Glutamatergic neuron (in vitro differentiated cells): ENCODE measurements around the gene EMID1. TPM values are rescaled to one million over a fixed set of nuclear protein-coding genes. Genes with fewer than 3 reads are reported as not detected.
A peak's percentile ranks its signal among the peaks of the same experiment; 100 is the strongest.
"Not testable (repeated sequence)": the region's sequence is repeated elsewhere in the genome, so short reads cannot be mapped to it uniquely, and the experiment has no call there.

Experiments used
- DNase-seq: peaks from one replicate; pipeline ENCODE4 v3.0.0; 2022
- H3K27ac Mint-ChIP-seq: one replicate; pipeline ENCODE4 v1.8.0; 2020; ENCODE audit warnings: mild to moderate bottlenecking, mixed read lengths, inconsistent platforms; ENCODE audit not compliant: unreplicated experiment
- H3K27me3 Mint-ChIP-seq: one replicate; pipeline ENCODE4 v1.8.0; 2020; ENCODE audit warnings: mild to moderate bottlenecking, moderate library complexity, mixed read lengths, inconsistent platforms; ENCODE audit not compliant: unreplicated experiment
- H3K36me3 Mint-ChIP-seq: one replicate; pipeline ENCODE4 v1.8.0; 2020; ENCODE audit warnings: mild to moderate bottlenecking, mixed read lengths, inconsistent platforms; ENCODE audit not compliant: unreplicated experiment
- H3K4me1 Mint-ChIP-seq: one replicate; pipeline ENCODE4 v1.8.0; 2020; ENCODE audit warnings: mild to moderate bottlenecking, low read depth, mixed read lengths, inconsistent platforms; ENCODE audit not compliant: unreplicated experiment
- H3K4me3 Mint-ChIP-seq: one replicate; pipeline ENCODE4 v1.8.0; 2020; ENCODE audit warnings: mild to moderate bottlenecking, mixed read lengths, inconsistent platforms; ENCODE audit not compliant: unreplicated experiment
- H3K9me3 Mint-ChIP-seq: one replicate; pipeline ENCODE4 v1.8.0; 2020; ENCODE audit warnings: mild to moderate bottlenecking, moderate library complexity, mixed read lengths, inconsistent platforms; ENCODE audit not compliant: unreplicated experiment
- total RNA-seq: library from RNA; stranded (reverse); fragmentation: NEBNext Ultra II Directional; extraction: Animal tissue kit (Norgen Biotek cat#: 25700); gene quantifications from one replicate; pipeline ENCODE4 v1.2.1, GENCODE V29; 2021; ENCODE audit not compliant: unreplicated experiment
- TF ChIP-seq, protein P1 (sequence below): fragments of 200-600 bp; sonication (generic); IDR thresholded peaks from one replicate; pipeline ENCODE4 v1.5.0; 2021; ENCODE audit not compliant: partially characterized antibody, unreplicated experiment

EMID1 gene
- total RNA-seq, 1 donor from 2014 or later = 0.76 TPM

DNA sequence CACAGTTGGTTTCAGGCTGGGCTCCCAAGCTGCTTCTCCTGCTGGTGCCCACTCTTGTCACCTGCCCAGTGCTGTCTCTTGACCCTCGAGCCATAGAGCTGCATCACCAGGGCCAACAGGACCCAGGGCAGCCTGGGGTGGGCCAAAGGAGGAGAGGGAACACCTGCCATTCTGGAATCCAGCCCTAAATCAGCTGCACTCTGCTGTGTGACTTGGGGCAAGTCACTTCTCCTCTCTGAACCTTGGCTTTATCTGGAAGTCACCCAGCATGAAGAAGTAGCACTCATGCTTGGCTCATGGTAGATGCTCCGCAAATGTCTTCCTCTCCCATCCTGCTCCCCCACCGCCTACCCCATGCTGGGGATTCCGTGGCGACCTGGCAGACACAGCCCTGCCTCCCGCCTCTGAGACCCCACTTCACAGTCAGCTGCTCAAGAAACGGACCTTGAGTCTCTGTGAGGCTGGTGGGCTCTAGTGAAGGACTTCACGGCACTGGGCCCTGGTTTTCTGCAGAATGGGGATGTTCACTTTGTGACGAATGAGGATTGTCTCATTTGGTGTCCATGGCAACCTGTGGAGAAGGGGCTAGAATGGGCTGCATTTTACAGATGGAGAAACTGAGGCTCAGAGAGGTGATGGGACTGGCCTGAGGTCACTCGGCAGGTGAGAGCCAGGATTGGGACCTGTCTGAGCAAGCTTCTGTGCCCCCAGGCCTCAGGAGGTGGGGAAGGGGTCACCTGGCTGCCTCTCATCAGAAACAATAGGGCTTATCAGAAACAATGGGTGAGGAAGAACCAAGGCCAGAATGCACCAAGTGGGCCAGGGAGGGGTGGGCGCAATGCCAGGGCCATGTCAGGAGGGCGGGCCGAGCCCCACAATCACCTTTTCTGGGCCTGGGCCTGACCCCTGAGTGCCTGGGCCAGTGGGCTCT is 12.4 kb downstream of the EMID1 start:
- Mint-ChIP-seq H3K27me3 (peaks cover 7% of the 10 kb centered on the region), H3K27ac (no peak overlapping the region)

DNA sequence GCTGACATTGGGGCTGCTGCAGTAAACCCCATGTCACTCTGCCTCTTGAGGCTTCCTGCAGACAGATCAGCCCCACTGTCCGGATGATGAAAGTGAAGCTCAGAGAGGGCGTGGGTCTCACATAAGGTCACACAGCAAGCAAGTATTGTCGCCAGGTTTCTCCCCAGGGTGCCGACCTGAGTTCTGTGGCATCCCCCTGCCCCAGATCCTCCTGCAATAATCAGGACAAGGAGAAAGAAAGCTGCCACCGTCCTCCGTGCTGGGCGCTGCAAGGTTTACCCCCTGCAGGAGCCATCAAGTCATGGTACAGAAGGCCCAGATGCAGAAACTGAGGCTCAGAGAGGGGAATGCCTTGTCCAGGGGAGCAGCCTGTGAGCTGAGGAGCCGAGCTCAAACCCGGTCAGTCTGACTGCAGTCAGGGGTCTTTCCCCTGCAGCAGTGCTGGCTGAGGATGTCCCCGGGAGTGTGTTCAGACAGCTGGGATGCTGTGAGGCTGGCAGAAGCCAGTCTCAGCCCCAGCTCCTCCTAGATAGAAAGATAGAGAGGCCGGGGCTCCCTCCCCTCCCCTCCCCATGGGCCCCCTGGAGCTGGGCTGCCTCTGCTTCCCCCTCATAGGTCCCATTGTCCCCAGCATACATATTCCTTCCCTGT is 13.2 kb downstream of the EMID1 start:
- Mint-ChIP-seq H3K4me1 (no peaks in the 10 kb centered on the region), H3K27me3 (peaks cover 7% of the 10 kb centered on the region), H3K27ac (no peak overlapping the region)

More for the DNA sequence above, 12.4 kb downstream of the EMID1 start:
- TF ChIP-seq, protein P1, sequence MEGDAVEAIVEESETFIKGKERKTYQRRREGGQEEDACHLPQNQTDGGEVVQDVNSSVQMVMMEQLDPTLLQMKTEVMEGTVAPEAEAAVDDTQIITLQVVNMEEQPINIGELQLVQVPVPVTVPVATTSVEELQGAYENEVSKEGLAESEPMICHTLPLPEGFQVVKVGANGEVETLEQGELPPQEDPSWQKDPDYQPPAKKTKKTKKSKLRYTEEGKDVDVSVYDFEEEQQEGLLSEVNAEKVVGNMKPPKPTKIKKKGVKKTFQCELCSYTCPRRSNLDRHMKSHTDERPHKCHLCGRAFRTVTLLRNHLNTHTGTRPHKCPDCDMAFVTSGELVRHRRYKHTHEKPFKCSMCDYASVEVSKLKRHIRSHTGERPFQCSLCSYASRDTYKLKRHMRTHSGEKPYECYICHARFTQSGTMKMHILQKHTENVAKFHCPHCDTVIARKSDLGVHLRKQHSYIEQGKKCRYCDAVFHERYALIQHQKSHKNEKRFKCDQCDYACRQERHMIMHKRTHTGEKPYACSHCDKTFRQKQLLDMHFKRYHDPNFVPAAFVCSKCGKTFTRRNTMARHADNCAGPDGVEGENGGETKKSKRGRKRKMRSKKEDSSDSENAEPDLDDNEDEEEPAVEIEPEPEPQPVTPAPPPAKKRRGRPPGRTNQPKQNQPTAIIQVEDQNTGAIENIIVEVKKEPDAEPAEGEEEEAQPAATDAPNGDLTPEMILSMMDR = no peak
- H3K4me1 Mint-ChIP-seq = no peaks in the 10 kb centered on the region
- H3K4me3 Mint-ChIP-seq = no peak overlapping the region
- peak; percentile 8 for DNase-seq
- no peaks in the 10 kb centered on the region for H3K36me3 Mint-ChIP-seq
- H3K9me3 Mint-ChIP-seq = peaks cover 2% of the 10 kb centered on the region

DNA sequence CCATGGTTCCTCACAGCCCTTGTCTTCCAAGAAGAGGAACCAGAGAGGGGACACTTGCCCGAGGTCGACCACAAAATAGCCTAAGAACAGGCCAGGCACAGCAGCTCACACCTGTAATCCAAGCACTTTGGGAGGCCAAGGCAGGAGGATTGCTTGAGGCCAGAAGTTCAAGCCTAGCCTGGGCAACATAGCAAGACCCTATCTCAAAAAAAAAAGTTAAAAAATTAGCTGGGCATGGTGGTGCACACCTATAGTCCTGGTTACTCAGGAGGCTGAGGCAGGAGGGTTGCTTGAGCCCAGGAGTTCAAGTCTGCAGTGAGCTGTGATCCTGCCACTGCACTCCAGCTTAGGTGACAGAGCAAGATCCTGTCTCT is 13.7 kb downstream of the EMID1 start:
- not testable (repeated sequence) for H3K9me3 Mint-ChIP-seq, H3K27ac Mint-ChIP-seq, DNase-seq, H3K4me3 Mint-ChIP-seq, H3K27me3 Mint-ChIP-seq, H3K4me1 Mint-ChIP-seq, H3K36me3 Mint-ChIP-seq

More for the DNA sequence above, 13.2 kb downstream of the EMID1 start:
- H3K36me3 Mint-ChIP-seq = no peaks in the 10 kb centered on the region
- TF ChIP-seq, protein P1 = no peak
- peaks cover 2% of the 10 kb centered on the region for H3K9me3 Mint-ChIP-seq
- H3K4me3 Mint-ChIP-seq = no peak overlapping the region
- DNase-seq = peak; percentile 12

DNA sequence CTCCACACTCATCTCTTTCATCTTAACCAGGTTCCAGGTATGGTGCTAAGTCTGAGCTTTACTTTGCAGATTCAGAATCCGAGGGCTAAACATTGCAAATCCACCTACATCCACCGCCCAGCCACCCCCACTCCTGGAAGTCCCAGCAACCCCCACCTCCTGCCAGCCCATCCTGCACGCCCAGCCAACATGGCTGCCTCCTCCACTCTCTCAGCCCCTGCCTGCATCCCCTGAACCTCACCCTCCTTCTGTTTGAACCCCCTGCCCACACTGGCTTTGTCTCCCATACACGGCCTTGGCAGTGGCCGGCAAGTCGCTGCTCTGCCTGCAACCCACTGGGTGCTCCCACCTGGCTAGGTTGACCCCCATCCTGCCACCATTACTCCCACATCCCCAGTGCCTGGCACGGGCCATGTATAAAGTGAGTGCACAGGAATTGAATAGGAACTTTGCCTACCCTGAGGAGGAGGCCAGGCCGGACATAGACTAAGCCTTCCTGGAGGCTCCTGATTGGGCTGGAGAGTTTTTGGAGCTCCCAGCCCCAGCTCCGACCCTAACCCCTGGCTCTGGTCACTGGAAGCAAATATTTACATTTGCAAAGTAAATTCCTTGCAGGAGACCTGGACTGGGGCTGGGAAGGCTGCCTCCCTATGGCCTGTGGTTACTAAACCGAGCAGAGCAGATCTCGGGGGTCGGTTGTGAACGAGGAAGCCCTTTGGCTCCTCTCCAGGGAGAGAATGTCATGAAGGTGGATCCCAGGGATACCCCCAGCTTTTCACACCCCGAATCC is 14.4 kb downstream of the EMID1 start:
- DNase-seq = peak; percentile 5
- Mint-ChIP-seq H3K27ac (no peak overlapping the region), H3K27me3 (peaks cover 2% of the 10 kb centered on the region), H3K4me3 (no peak overlapping the region), H3K9me3 (no peaks in the 10 kb centered on the region), H3K36me3 (no peaks in the 10 kb centered on the region), H3K4me1 (no peaks in the 10 kb centered on the region)
- TF ChIP-seq, protein P1 = no peak

DNA sequence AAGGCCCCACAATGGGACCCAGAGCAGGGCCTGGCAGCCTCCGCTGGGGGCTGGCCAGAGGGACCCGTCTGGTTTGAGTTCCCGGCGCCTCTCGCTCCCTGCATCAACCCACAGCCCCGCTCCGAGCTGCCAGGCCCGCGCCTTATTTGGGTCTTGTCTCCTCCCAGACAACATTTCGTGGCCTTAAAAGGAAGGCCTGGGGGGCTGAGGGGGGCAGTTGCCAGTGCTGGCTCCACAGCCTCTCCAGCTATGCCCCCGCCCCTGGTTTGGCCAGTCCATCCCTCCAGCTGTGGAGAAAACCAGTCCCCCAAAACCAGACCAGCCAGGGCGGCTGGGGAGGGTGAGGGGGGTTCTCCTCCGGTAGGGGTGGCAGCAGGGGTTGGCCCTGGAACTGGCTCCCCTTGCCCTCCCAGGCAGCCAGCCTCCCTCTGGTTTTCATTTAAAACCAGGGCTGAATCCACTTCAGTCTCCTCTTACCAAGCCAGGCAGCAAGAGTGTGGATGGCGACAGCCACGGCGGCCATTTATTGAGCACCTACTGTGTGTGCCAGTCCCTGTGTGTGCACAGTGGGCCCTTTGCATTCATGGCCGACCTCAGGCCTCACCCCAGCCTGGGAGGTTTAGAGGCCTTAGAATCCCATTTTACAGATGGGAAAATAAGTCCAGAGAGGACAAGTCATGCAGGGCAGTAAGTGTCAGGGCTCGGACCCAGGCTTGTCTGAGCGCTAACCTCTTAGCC is 18.6 kb downstream of the EMID1 start:
- TF ChIP-seq, protein P1 = no peak
- peaks cover 4% of the 10 kb centered on the region for H3K9me3 Mint-ChIP-seq
- no peaks in the 10 kb centered on the region for H3K4me1 Mint-ChIP-seq
- no peaks in the 10 kb centered on the region for H3K36me3 Mint-ChIP-seq
- no peak overlapping the region for H3K27ac Mint-ChIP-seq
- no peak overlapping the region for H3K4me3 Mint-ChIP-seq
- peak; percentile 13 for DNase-seq
- peaks cover 4% of the 10 kb centered on the region for H3K27me3 Mint-ChIP-seq
